Hypothalamus (tissue), 51 donors: Measurements from ENCODE around the gene ANKRD34A.
"Not testable (repeated sequence)": the region's sequence is repeated elsewhere in the genome, so short reads cannot be mapped to it uniquely, and the experiment has no call there.

ENCODE experiments used
- DNase-seq, 51 donors: peaks; one replicate each; lab custom pipeline; 2025; lab: John Stamatoyannopoulos, UW

ANKRD34A gene

DNA sequence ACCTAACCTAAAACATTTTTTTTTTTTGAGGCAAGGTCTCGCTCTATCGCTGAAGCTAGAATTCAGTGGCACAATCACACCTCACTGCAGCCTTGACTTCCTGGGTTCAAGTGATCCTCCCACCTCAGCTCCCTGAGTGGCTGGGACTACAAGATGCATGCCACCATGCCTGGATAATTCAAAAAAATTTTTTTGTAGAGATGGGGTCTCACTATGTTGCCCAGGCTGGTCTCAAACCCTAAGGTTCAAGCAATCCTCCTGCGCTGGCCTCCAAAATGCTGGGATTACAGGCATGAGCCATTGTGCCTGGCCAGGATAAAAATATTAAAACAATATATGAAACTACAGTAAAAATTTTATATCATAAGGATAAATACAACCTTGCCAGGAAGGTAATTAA lies 11.5 kb downstream of the ANKRD34A start:
- DNase-seq = no peak

DNA sequence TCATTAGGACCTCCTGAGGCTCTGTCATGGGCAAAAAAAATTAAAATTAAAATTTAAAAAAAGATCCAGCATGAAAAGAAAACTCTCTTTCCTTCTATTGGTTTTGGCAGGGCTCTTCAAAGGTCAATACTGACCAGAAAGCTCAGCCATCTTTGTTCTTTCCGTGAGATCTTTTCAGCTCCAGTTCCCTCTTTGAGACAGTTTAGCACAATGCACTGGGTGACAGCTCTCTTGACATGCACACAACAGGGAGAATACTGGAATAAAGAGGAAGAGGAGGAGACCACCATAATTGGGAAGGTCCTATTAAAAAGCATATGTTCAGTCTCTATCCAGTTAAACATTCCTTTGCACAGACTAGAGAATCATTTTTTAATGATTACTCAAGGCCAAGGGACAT lies 12.8 kb downstream of the ANKRD34A start:
- no peak for DNase-seq

DNA sequence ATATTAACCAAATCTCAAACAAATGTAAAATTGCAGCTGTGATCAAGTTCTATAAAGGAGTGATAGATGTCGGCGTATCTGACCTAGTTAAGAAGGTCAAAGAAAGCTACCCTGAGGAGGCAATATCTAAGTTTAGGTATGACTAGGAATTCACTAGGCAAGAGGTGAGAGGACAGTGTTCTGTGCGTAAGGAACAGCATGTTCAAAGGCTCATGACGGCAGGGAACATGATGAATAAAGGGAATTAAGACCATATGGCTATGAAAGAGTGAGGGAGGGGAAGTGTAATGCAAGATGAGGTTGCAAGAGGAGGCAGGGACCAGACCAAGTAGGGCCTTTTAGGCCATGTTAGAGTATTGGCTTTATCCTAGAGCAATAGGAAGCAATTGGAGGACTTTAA lies 15.2 kb downstream of the ANKRD34A start:
- no peak for DNase-seq

DNA sequence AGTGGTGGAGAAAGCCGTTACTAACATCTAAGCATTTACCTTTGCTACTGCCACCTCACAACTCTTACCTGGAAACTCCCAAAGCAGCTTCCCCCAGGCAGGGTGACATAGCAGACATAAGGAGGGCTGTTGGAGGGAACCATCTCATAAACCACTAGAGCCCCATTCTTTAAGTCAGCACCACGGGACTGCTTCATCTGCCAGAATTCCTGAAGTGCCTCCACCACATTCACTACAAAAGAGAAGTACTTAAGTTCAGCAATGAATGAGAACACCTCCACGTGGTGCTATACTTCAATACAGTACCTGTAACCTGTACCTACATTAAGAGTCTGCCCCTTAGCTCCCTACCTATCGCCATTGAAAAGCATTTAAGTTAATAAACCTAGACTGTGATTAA lies 16.8 kb downstream of the ANKRD34A start:
- DNase-seq = no peak

DNA sequence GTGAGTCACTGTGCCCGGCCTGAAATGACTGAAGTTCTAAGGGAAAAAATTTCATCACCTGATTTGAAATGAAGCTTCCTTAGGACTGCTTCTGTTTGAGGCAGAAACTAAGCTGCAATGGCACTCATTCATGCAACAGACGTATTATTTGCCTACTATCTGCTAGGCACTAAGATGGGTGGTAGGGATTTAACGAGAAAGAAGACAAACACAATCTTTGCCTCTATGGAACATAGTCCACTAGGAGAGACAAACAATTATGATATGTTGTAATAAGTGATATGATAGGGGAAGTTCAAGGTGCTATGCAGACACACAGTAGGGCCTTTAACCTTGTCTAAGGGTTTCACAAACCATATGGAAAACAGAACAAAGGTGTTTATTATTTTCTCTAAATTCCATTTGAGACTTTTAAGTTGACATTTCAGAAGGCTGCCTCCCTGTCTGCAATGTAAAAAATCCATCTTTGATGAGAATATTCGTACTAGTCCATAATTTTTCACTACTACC lies 17.8 kb downstream of the ANKRD34A start:
- DNase-seq = no peak

DNA sequence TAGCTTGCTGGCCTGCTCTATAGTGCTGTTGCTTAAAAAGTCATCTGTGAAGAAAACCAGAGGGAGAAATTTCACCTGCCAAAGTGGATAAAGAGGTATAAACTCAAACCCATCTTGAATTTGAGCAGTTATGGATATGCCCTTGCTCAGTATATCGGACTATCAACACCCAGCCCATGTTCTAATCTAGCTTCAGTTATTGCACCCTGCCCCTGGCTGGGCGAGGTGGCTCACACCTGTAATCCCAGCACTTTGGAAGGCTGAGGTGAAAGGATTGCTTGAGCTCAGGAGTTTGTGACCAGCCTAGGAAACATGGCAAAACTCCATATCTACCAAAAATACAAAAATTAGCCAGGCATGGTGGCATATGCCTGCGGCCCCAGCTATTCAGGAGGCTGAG lies 19.8 kb downstream of the ANKRD34A start:
- DNase-seq = no peak

DNA sequence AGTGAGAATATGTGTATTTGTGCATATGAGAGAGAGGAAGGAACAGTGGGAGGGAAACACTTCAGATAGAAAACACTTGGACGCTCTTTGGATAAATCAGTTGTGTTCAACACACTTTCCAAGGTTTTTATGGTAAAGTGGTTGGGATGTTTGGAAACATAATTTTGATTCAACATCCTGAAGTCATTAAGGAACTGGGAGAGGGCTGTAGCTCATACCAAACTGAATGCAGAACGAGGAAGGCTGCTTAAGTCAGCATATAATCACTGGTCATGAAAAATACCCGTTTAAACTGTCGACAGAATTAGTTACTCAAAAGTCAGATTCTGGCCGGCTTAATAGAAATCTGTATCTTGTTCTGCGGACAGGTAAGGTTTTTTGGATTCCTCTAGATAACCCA lies 21.5 kb downstream of the ANKRD34A start:
- no peak for DNase-seq

DNA sequence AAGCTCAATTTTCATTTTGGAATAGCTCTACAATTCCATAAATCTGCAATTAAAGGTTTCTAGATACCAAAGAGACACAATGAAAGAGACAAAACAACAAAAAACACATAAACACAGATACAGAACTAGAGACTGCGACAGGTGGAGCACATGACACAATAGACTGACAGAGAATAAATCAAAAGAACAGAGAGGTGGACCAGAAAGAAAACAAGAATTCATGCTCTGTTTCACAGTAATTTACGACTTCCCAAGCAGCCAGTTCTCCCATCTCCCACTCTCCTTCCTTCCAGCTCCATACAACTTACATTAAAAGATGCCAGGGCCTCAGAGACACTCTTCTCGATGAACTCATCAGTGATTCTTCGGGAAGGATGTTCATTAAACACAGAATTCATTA lies 22.0 kb downstream of the ANKRD34A start:
- no peak for DNase-seq

DNA sequence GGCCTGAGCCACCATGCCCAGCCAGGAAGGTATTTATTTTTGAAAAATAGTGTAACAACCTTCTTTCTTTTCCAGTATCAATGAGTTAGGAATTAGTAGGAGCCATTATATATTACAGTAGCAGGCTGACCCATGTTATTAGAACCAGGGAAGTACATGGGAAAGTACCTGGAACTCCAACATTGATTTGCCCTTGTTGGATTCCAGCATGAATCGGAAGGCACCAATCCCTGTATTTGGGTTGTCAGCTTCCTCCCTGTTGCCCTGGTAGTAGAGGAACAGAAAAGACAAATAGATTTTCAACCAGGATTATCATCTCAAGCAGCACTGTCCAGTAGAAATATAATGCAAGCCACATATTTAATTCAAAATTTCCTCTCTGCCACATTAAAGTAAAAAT lies 26.9 kb downstream of the ANKRD34A start:
- no peak for DNase-seq

DNA sequence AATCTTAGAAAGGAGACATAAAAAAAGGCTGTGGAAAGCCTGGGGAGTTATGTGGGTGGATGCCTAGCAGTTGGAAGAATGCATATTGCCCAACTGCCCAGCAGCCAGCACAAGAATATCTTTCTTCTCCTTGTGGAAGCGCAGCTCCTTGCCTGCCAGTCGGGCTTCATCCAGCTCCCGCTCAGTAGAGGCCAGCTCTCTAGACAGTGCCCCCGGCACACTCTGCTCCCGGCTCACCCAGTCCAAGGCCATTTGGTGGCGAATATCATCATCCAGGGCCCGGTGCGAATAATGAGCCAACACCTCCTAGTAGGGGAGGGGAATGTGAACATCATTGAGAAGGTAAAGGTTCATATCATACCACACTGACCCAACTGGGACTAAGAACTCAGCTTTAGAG lies 28.1 kb downstream of the ANKRD34A start:
- no peak for DNase-seq

DNA sequence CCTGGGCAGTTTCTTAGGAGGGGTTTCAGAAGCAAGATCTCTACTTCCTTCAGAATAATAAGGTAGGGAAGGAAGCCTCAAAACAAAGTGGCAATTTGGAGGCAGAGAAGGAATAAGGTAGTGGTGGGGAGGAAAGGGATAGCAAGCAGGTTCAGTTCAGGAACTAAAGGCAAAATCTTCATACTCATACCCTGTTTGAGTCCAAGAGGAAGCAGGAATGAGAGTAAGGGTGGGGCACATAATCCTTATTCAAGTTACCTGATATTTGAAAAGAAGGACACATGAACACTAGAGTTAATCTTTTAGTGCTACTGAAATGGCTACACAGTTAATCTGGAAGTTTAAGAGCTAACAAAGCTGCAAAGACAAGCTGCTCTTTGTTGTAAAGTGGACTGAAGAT lies 28.7 kb downstream of the ANKRD34A start:
- DNase-seq = no peak

DNA sequence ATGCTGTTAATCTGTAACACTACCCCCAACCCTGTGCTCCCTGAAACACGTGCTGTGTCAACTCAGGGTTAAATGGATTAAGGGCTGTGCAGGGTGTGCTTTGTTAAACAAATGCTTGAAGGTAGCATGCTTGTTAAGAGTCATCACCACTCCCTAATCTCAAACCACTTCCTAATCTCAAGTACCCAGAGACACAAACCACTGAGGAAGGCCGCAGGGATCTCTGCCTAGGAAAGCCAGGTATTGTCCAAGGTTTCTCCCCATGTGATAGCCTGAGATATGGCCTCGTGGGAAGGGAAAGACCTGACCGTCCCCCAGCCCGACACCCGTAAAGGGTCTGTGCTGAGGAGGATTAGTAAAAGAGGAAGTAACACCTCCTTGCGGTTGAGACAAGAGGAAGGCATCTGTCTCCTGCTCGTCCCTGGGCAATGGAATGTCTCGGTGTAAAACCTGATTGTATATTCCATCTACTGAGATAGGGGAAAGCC lies 31.8 kb downstream of the ANKRD34A start:
- DNase-seq = not testable (repeated sequence)

DNA sequence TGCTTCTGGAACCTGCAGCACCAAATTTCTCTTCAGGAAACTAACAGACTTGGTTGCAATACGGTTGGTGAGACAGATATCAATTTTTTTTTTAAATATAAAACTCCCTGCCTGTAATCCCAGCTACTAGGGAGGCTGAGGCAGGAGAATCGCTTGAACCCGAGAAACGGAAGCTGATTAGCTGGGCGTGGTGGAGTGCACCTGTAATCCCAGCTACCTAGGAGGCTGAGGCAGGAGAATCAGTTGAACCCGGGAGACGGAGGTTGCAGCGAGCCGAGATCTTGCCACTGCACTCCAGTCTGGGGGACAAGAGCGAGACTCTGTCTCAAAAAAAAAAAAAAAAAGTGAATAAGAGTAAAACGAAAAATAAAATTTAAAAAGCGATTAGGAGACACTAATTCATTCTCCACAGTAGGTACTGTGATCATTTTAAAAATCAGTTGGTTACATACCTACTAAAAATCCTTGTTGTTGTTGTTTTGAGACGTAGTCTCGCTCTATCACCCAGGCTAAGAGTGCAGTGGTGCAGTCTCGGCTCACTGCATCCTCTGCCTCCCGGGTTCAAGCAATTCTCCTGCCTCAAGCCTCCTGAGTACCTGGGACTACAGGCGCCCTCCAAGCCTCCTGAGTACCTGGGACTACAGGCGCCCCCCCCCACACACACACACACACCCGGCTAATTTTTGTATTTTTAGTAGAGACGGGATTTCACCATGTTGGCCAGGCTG lies 36.3 kb downstream of the ANKRD34A start:
- DNase-seq = peak in 2 of 51 donors; percentile 3 to 4

DNA sequence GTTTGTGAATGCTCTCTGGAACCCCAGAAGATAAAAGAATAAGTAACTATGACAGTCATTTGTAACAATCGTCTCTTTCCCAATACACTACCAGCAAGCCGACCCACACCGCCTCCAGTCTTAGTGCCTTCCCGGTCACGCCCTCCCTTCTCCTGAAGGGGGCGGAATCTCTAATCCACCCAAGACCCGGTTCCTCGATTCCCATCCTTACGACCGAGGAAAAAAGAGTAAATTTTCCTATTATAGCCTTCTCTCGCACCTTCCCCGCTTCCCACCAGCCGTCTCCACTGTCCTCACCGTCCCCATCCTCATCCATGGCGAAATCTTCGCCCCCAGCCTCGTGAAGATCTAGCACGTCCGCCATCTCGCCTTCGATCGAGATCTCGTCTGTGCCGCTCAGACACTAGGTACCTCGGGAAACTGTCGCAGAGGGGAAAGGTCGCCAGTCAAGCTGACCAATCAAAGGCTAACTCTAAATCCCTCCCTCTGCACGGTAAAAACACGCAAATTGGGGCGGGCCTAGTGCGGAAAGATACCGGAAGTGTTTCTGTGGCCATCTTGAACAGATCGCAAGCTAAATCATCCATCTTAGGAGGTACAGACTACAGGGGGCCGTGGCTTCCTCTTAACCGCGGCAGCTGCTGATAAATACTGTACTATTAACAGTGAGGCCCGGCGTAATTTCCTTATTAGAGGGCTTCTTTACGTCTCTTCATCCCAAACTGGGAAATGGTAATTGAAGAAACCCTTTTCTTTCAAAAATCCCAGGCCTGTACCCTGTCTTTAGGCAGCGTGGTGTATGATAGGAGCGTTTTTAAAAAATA lies 37.1 kb downstream of the ANKRD34A start, which contains the start of gene RBM8A:
RBM8A (minus strand) TSS at position 422 of the 824 bp plus-strand sequence; CDS start at position 364, 58 bp downstream.
- peak; percentile 31 to 98 (median 88) for DNase-seq

DNA sequence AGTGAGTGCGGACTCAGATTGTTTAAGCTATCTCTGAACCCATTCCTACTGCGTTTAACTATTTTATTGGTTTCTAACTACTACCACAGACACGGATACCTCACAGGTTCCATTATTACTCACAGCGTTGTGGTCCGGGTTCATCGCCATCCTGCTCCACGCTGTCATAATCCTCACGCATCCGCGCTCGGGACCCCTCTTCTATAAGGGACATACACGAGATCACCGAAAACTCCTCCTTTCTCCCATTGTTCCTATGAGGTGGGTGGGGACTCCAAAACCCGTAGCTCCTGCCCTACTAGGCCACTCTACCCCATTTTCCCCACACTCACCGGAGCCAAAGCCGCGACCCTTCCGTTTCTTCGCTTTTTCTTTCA lies 37.7 kb downstream of the ANKRD34A start:
- no peak for DNase-seq

DNA sequence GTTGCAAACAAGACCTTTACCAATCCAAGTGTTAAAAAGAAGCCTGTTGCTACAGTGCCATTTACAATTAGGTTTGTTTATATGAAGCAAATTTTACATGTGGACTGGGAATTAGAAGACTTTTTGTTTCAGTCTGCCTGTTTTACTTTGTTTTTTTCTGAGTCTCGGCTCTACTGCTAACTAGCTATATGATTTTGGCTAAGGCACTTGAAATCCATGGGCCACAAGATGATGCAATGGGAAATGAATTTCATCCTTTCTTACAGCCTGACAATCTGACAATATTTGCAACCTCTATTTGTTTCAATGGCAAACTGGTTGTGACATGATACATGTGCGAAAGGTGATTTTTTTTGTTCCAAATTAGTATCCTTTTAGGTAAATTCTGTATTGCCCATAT lies 42.1 kb downstream of the ANKRD34A start:
- no peak for DNase-seq

DNA sequence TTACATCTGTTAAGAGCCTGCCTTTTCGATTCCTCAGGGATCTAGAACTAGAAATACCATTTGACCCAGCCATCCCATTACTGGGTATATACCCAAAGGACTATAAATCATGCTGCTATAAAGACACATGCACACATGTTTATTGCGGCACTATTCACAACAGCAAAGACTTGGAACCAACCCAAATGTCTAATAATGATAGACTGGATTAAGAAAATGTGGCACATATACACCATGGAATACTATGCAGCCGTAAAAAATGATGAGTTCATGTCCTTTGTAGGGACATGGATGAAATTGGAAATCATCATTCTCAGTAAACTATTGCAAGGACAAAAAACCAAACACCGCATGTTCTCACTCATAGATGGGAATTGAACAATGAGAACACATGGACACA lies 44.1 kb downstream of the ANKRD34A start:
- not testable (repeated sequence) for DNase-seq

DNA sequence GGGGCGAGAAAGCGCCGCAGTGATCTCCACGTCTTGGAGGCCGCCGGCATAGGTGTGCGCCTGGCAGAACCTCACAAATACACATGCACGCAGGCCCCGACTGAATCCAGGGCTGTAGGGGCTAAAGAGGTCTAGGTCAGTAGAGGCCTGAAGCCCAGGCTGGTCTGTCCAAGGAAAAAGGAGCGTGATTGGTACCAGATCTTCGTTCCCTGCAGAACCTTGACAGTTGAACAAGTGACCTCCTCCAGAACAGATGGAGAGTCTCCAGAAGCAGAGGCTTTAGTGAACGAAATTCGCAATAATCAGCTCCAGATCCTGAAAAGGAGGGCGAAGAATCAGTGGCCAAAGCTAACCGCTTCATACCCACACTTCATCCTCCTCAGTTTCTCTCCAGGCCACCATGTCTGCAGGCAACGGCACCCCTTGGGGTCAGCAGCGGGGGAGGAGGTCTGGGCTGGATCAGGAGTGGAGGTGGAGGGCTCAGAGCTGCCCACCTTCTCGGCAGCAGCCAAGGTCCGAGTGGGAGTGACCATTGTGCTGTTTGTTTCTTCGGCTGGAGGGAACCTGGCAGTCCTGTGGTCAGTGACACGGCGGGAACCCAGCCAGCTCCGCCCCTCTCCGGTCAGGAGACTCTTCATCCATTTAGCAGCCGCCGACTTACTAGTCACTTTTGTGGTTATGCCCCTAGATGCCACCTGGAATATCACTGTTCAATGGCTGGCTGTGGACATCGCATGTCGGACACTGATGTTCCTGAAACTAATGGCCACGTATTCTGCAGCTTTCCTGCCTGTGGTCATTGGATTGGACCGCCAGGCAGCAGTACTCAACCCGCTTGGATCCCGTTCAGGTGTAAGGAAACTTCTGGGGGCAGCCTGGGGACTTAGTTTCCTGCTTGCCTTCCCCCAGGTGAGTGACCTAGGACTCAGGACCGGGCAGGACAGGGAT lies 45.1 kb downstream of the ANKRD34A start:
- DNase-seq = peak in 37 of 51 donors; percentile 8 to 53 (median 29)

DNA sequence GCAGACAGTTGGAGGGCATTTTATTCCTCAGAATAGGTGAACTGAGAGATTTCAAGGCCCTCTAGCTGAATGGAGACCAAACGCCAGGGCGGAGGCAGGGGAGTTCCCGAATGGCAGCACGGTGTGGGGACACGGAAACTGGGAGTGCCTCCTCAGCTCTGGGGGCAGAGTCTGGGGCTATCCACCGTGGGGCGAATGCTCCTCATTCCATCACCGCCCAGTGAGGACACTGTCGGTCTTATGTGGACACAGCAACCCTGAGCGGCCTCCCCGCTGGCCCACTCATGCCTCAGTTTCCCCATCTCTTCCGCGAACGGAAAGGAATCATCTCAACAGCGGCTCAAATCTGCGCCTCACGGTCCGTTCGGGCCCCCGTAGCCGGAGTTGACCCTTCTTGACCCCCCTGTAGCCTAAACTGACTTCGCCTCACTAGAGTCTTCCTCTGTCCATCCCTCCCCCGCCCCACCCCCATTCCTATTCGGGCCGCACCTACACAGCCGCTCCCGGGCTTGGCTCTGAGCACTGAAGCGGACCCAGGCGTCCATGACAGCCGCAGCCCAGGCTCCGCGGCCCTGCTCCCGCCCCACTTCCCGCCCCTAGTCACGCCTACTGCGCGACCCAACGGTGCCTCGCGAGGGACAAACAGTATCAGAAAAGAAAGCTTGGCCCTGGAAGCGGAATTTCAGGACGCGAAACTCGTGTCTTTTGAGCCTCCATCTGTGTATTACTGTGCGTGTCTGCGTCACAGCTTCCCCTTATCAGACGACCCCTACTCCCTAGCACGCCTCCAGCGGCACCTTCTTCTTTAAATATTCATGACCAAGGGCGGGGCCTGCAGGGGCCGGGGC lies 46.0 kb downstream of the ANKRD34A start, which contains the start of gene PEX11B:
PEX11B (minus strand) TSS at position 574 of the 848 bp plus-strand sequence; CDS start at position 545, 29 bp downstream.
- DNase-seq = peak; percentile 65 to 96 (median 86)
